GM10266 (cell line): ENCODE results near the gene ZNF438.

Experiments
- DNase-seq: peaks from one replicate; pipeline ENCODE4 v3.0.0; 2012; ENCODE audit errors: extremely low spot score
- TF ChIP-seq, protein P1 (sequence below): IDR thresholded peaks from 2 replicates; pipeline ENCODE4 v1.5.1; 2012; ENCODE audit warnings: mild to moderate bottlenecking, low read depth; ENCODE audit not compliant: control insufficient read depth, insufficient read depth; ENCODE audit errors: missing control alignments

ZNF438 gene

DNA sequence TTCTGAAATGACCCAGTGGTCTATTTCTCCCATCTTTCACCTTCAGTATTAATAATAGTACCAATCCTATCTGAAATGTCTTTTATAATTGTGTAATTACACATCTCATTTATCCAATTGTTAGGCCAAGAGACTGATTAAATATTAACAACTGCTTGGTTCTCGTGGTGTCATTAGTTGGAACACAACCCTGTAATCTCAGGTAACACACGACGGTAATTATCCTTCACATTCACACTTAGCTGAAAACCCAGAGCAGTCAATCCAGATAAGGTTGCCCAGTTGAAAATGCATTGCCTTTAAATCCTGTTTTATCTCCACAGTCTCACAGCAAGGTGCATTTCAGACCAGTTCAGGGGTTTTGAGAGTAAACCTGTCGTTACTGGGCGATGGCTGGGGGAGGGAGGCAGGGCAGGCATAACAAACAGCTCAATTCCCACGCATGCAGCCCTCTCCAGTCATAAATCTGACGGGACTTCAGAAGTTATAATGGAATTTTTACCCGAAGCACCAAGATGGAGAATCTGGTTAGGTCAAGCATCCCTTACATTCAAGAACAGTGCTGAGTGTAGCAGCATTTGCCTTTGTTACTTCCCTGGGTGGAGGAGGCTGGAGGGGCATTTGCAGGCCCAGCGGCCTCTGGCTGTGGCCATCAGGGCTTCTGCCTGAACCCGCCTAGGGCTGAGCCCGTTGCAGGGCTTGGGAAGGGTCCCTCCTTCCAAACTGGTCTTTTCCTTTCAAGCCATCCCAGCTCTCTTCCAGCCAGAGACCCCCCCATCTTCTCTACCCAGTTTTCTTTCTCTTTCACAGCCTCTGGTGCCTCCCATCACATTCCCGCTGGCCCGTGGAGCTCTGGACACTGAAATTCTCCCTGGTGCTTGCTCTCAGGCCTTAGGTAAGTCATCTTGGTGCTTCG lies 201.1 kb downstream of the ZNF438 start:
- TF ChIP-seq, protein P1, sequence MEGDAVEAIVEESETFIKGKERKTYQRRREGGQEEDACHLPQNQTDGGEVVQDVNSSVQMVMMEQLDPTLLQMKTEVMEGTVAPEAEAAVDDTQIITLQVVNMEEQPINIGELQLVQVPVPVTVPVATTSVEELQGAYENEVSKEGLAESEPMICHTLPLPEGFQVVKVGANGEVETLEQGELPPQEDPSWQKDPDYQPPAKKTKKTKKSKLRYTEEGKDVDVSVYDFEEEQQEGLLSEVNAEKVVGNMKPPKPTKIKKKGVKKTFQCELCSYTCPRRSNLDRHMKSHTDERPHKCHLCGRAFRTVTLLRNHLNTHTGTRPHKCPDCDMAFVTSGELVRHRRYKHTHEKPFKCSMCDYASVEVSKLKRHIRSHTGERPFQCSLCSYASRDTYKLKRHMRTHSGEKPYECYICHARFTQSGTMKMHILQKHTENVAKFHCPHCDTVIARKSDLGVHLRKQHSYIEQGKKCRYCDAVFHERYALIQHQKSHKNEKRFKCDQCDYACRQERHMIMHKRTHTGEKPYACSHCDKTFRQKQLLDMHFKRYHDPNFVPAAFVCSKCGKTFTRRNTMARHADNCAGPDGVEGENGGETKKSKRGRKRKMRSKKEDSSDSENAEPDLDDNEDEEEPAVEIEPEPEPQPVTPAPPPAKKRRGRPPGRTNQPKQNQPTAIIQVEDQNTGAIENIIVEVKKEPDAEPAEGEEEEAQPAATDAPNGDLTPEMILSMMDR: no peak

DNA sequence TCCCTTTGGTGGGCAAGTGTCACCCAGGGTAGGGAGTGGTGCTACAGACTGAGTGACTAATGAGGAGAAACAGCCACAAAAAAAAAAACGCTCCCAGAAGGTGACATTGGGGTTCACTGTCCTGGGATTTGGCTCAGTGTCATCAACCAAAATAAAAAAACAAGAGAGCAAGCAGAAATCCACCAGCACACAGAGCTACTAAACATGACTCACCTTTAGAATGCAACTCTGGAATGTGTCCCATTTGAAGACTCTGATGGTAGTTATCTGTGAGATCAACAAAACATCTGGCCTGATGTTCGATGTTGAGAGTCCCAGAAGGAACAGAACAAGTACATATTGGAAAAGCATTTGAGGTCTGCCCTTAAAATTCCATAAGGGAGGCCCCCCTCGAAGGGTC lies 201.8 kb downstream of the ZNF438 start:
- TF ChIP-seq, protein P1: no peak
- no peak for DNase-seq

More for the DNA sequence above, 201.1 kb downstream of the ZNF438 start:
- DNase-seq: no peak

DNA sequence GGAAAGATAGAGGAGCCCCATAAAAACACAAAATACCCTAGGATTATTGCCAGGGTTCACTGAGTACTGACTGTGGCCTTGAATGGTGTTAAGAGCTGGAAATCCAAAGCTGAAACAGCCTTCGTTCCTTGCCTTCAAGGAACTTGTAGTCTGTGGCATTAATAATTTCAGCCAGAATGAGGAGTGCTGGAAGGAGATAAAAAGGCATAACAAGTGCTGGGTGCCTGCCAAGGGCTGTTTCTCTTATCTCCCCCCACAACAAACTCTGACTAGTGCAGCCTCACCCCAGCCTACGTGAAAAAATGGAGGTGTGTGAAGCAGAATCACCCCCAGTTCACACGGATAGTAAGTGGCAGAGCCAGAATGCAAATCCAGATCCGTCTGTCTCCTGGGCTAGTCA lies 203.0 kb downstream of the ZNF438 start:
- TF ChIP-seq, protein P1: no peak
- DNase-seq: no peak

DNA sequence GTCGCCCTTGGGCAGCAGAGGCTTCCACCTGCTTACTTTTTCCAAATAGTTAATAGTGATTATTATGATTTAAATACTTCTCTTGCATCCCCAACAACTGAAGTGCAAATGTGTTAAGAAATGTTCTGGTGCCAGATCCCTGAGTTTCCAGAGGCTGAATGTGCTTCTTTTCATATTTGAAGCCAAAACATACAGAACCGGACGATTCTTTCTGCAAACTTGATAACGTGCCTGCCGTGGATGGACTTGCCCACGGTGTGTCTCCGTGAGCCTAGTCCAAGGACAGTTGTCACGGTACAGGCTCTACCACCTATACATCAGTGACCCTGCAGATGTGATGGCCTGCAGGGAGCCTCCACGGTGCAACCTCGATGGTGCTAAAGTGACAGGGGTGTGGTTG lies 203.5 kb downstream of the ZNF438 start:
- TF ChIP-seq, protein P1: no peak

DNA sequence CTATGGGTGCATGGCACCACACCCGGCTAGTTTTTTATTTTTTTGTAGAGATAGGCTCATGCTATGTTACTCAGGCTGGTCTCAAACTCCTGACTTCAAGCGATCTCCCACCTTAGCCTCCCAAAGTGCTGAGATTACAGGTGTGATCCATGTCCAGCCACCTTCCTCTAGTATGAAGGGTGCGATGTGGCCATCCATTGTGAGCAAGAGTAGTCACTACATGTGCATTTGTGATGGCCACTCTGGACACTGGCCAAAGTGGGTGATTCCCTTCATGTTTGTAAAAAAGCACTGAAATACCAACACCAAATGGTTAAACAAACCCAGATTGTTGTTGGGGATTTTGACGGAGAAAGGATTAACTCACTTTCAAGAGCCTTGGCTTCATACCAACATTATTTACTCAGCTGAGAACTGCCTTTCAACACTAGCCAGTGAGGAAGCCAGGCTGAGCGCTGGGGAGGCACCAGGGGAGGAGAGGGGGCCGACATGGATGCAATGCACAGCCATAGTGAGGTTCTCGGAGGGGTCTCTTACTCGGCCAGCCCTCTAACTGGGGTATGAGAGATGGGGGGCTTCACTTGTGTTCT lies 204.0 kb downstream of the ZNF438 start:
- TF ChIP-seq, protein P1: no peak
- DNase-seq: no peak

More for the DNA sequence above, 203.5 kb downstream of the ZNF438 start:
- DNase-seq: no peak

DNA sequence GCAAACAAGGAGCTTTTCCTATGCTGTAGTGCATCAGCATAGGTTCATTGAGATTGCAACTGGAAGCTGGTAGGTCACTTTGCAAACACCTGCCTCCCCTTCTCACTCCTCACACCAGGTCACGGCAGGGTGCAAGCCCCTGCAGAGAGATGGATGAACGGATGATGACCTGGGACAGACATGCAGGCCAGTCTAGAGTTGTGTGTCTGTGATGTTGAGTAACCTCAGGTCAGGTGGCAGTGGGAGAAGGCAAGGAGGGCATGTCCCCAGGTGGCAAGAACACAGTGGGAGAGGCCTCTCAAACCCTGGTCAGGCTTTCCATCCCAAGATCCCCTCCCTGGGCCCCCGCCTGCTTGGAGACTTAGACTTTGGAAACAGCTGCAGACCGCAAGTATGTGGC lies 205.0 kb downstream of the ZNF438 start:
- TF ChIP-seq, protein P1: no peak
- no peak for DNase-seq

DNA sequence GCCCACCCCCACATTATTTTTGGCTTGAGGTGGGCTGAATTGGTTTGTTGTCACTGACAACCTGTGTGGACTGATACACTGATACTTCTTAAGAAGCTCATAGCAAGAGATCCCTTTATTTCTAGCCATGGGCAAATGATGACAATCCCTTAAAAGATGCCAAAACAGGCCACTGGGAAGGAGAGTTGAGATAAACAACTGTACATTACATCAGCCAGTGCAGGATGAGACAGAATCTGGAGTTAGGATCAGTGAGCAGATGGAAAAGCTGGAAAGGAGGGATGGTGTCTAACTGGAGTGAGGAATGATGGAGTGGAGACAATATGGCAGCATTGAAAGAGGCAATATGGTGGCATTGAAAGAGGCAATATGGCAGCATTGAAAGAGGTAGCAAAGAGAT lies 206.2 kb downstream of the ZNF438 start:
- TF ChIP-seq, protein P1: no peak
- DNase-seq: no peak
